Measurements from ENCODE around the gene ZNF324. TPM values are rescaled to one million over a fixed set of nuclear protein-coding genes. Genes with fewer than 3 reads are reported as not detected.

Gene ZNF324
- total RNA-seq, 1 experiment from 2014 or later = 11.3 TPM

GRCh38 chr19:58509731-58510083, 42.8 kb downstream of the ZNF324 start:
- Histone ChIP-seq H3K27ac (ENCODE audit: low read depth, low read length) (no peak overlapping the region), H3K9me3 (ENCODE audit: control insufficient read depth in 1 of 2, insufficient read depth in 1 of 2, low read depth in 1 of 2, low read length in 2 of 2) (no peaks in the 10 kb centered on the region), H3K36me3 (ENCODE audit: control insufficient read depth in 1 of 2, insufficient read depth in 2 of 2, low read length in 2 of 2) (no peaks in the 10 kb centered on the region), H3K79me2 (ENCODE audit: insufficient read depth, low read length) (peaks cover 10% of the 10 kb centered on the region), H3K27me3 (ENCODE audit: insufficient read depth, low read length) (no peaks in the 10 kb centered on the region), H3K9ac (ENCODE audit: low read length) (no peak overlapping the region), H3K9me2 (ENCODE audit: insufficient read depth) (no peaks in the 10 kb centered on the region), H3K4me3 (replicated peaks in 1 of 2; ENCODE audit: low read depth in 1 of 2, low read length in 2 of 2) (no peak overlapping the region), H2AFZ (ENCODE audit: low read depth, low read length, poor library complexity, severe bottlenecking) (no peak overlapping the region), H4K20me1 (ENCODE audit: insufficient read depth) (no peaks in the 10 kb centered on the region), H3K4me2 (ENCODE audit: low read length) (no peak overlapping the region), H3K4me1 (ENCODE audit: control insufficient read depth in 1 of 2, insufficient read depth in 2 of 2, low read length in 2 of 2) (peaks cover 6 to 13% of the 10 kb centered on the region in 2 experiments; a peak in 3 of 4 replicates)
- DNase-seq (ENCODE audit: low read depth, low spot score) (no peak), ATAC-seq (no peak)
- ChIA-PET POLR2A (no interaction called here), RAD21 (ENCODE audit: low non-redundant PET in 1 of 2, low total read pairs in 2 of 2, uncharacterized antibody in 2 of 2, unreplicated experiment in 2 of 2) (no interaction called here), CTCF (no interaction called here)
- no TSS peak for BruUV-seq (replicated peaks)
- intact Hi-C loops (cut with micrococcal nuclease) = no loop called here
- TF ChIP-seq POLR2AphosphoS5 (IDR thresholded peaks at IDR 0.05; ENCODE audit: low read depth, low read length) (no peak), RAD21 (IDR thresholded peaks at IDR 0.05; ENCODE audit: low read depth) (no peak), CEBPB (IDR thresholded peaks at IDR 0.05; ENCODE audit: low read depth) (no peak), TCF7L2 (IDR thresholded peaks at IDR 0.05; ENCODE audit: borderline replicate concordance, extremely low read depth, insufficient read depth, insufficient read length) (no peak), ATF3 (IDR thresholded peaks at IDR 0.05) (no peak), SP1 (IDR thresholded peaks at IDR 0.05; ENCODE audit: low read depth) (no peak), REST (IDR thresholded peaks at IDR 0.05; ENCODE audit: low read depth) (no peak), ZFX (IDR thresholded peaks at IDR 0.05) (no peak), ELF1 (IDR thresholded peaks at IDR 0.05; ENCODE audit: borderline replicate concordance, low read depth) (no peak), FOSL1 (IDR thresholded peaks at IDR 0.05; ENCODE audit: low read depth) (no peak)

Measured in HCT116 (cell line).